H1 (cell line): ENCODE data around the gene SLC4A1AP. TPM values are rescaled to one million over a fixed set of nuclear protein-coding genes. Genes with fewer than 3 reads are reported as not detected.

Experiments used
- CTCF ChIA-PET: fragments of 300-600 bp; sonication (Branson Sonifier 250); formaldehyde crosslinking; loops from one replicate; lab custom pipeline; 2021; ENCODE audit not compliant: partially characterized antibody; lab: Charles Lee
- POLR2A ChIA-PET: fragments of 300-600 bp; sonication (Branson Sonifier 250); formaldehyde crosslinking; loops from one replicate; lab custom pipeline; 2021; ENCODE audit warnings: inconsistent platforms; ENCODE audit not compliant: partially characterized antibody; lab: Charles Lee
- DNase-seq, 2 experiments: peaks; one replicate each; pipeline versions ENCODE4 v3.0.0 to v3.0.0-alpha.2; 2010 to 2022; ENCODE audit warnings: low spot score in 2 of 2, low read depth in 1 of 2, mixed read lengths in 1 of 2
- FAIRE-seq: peaks from 2 replicates; lab custom pipeline; 2011; peaks lifted over from hg19 to GRCh38; lab: Jason Lieb, UNC
- H2AFZ ChIP-seq: 2 replicates; pipeline ENCODE4 v1.8.1; 2012; ENCODE audit warnings: low read length, inconsistent platforms
- H2AK5ac ChIP-seq: 2 replicates; pipeline ENCODE4 v1.6.1; 2013; ENCODE audit warnings: low read depth, low read length
- H2BK120ac ChIP-seq: replicated peaks from 2 replicates; pipeline ENCODE3; 2013; ENCODE audit warnings: low read depth, low read length, inconsistent platforms
- H2BK12ac ChIP-seq: 2 replicates; pipeline ENCODE4 v1.6.1; 2013; ENCODE audit warnings: low read depth, low read length
- H2BK15ac ChIP-seq: 2 replicates; pipeline ENCODE4 v1.6.1; 2013; ENCODE audit warnings: low read length
- H2BK20ac ChIP-seq: 2 replicates; pipeline ENCODE4 v1.6.1; 2013; ENCODE audit warnings: low read length
- H2BK5ac ChIP-seq: 2 replicates; pipeline ENCODE4 v1.6.1; 2013; ENCODE audit warnings: low read depth, low read length
- H3K14ac ChIP-seq: 2 replicates; pipeline ENCODE4 v1.6.1; 2013; ENCODE audit warnings: inconsistent platforms; ENCODE audit not compliant: insufficient read length
- H3K18ac ChIP-seq: 2 replicates; pipeline ENCODE4 v1.6.1; 2013; ENCODE audit warnings: low read length; ENCODE audit errors: extremely low read depth
- H3K23ac ChIP-seq: 2 replicates; pipeline ENCODE4 v1.6.1; 2013; ENCODE audit warnings: inconsistent platforms; ENCODE audit not compliant: insufficient read length
- H3K23me2 ChIP-seq: 2 replicates; pipeline ENCODE4 v1.6.1; 2013; ENCODE audit warnings: low read depth, low read length
- H3K27ac ChIP-seq: 2 replicates; pipeline ENCODE4 v1.6.1; 2011; ENCODE audit warnings: low read depth, low read length, inconsistent platforms
- H3K27me3 ChIP-seq, 4 experiments: replicated peaks in 1 of 4; 1 replicate in 1 of 4; 2 replicates in 3 of 4; pipeline versions ENCODE4 v1.6.1 to v1.8.1; 2011 to 2013; ENCODE audit warnings: low read length in 3 of 4, mild to moderate bottlenecking in 3 of 4, inconsistent platforms in 2 of 4, mixed read lengths in 2 of 4, moderate library complexity in 1 of 4; ENCODE audit not compliant: control insufficient read depth in 3 of 4, insufficient read depth in 3 of 4; ENCODE audit errors: extremely low read depth in 1 of 4
- H3K36me3 ChIP-seq, 4 experiments: 2 replicates each; pipeline versions ENCODE4 v1.6.1 to v1.8.1; 2011 to 2013; ENCODE audit warnings: mild to moderate bottlenecking in 4 of 4, low read length in 3 of 4, moderate library complexity in 2 of 4, control low read depth in 1 of 4, inconsistent platforms in 1 of 4; ENCODE audit not compliant: insufficient read depth in 4 of 4, control insufficient read depth in 2 of 4
- H3K4ac ChIP-seq: replicated peaks from 2 replicates; pipeline ENCODE3; 2013; ENCODE audit warnings: low read length, low read depth, mixed read lengths, inconsistent platforms; ENCODE audit not compliant: insufficient read length
- H3K4me1 ChIP-seq, 4 experiments: replicated peaks in 1 of 4; 1 replicate in 1 of 4; 2 replicates in 3 of 4; pipeline versions ENCODE4 v1.6.1 to v1.8.1; 2011 to 2013; ENCODE audit warnings: low read length in 3 of 4, inconsistent platforms in 2 of 4, mixed read lengths in 1 of 4; ENCODE audit not compliant: insufficient read depth in 4 of 4, control insufficient read depth in 3 of 4
- H3K4me2 ChIP-seq, 2 experiments: 2 replicates each; pipeline versions ENCODE4 v1.6.1 to v1.8.1; 2011 to 2013; ENCODE audit warnings: low read depth in 2 of 2, low read length in 2 of 2, control low read depth in 1 of 2, inconsistent platforms in 1 of 2, mild to moderate bottlenecking in 1 of 2; ENCODE audit not compliant: insufficient read depth in 1 of 2
- H3K4me3 ChIP-seq, 4 experiments: fragments of 200-600, 300-600 bp in 1 of 4; sonication (generic), shearing (Covaris generic), sonication (Bioruptor Twin) in 1 of 4; 2 replicates each; pipeline versions ENCODE4 v1.5.1 to v1.8.1; 2011 to 2016; ENCODE audit warnings: low read length in 4 of 4, low read depth in 3 of 4, control low read depth in 2 of 4, inconsistent platforms in 2 of 4, mild to moderate bottlenecking in 2 of 4, mixed read lengths in 1 of 4, moderate library complexity in 1 of 4; ENCODE audit not compliant: insufficient read depth in 2 of 4; ENCODE audit errors: extremely low read depth in 1 of 4
- H3K56ac ChIP-seq: replicated peaks from 2 replicates; pipeline ENCODE3; 2013; ENCODE audit warnings: low read depth, mild to moderate bottlenecking, mixed read lengths, low read length, inconsistent platforms; ENCODE audit not compliant: insufficient read length
- H3K79me1 ChIP-seq: 2 replicates; pipeline ENCODE4 v1.6.1; 2013; ENCODE audit warnings: low read depth, low read length, control low read depth
- H3K79me2 ChIP-seq, 2 experiments: 2 replicates each; pipeline versions ENCODE4 v1.6.1 to v1.8.1; 2012 to 2013; ENCODE audit warnings: low read length in 2 of 2, mild to moderate bottlenecking in 2 of 2, inconsistent platforms in 1 of 2; ENCODE audit not compliant: insufficient read depth in 2 of 2, control insufficient read depth in 1 of 2
- H3K9ac ChIP-seq, 4 experiments: replicated peaks in 1 of 4; 1 replicate in 1 of 4; 2 replicates in 3 of 4; pipeline versions ENCODE4 v1.6.1 to v1.8.1; 2011 to 2013; ENCODE audit warnings: low read depth in 3 of 4, low read length in 3 of 4, control low read depth in 2 of 4, mild to moderate bottlenecking in 2 of 4, moderate library complexity in 2 of 4, inconsistent platforms in 1 of 4; ENCODE audit errors: extremely low read depth in 1 of 4
- H3K9me3 ChIP-seq, 2 experiments: 2 replicates each; pipeline versions ENCODE4 v1.6.1 to v1.8.1; 2012 to 2013; ENCODE audit warnings: mild to moderate bottlenecking in 2 of 2, moderate library complexity in 2 of 2, control low read depth in 1 of 2, inconsistent platforms in 1 of 2, low read depth in 1 of 2, low read length in 1 of 2, mixed read lengths in 1 of 2; ENCODE audit not compliant: insufficient read depth in 2 of 2
- H4K20me1 ChIP-seq, 2 experiments: replicated peaks in 1 of 2; 2 replicates each; pipeline versions ENCODE3 to v1.8.1; 2011 to 2013; ENCODE audit warnings: inconsistent platforms in 2 of 2, low read length in 2 of 2, mild to moderate bottlenecking in 1 of 2; ENCODE audit not compliant: insufficient read depth in 2 of 2, control insufficient read depth in 1 of 2
- H4K5ac ChIP-seq: 2 replicates; pipeline ENCODE4 v1.6.1; 2013; ENCODE audit warnings: low read length, low read depth, mixed read lengths, inconsistent platforms; ENCODE audit not compliant: insufficient read length
- H4K8ac ChIP-seq: 2 replicates; pipeline ENCODE4 v1.8.0; 2013; ENCODE audit warnings: mild to moderate bottlenecking, moderate library complexity, low read length, inconsistent platforms; ENCODE audit not compliant: insufficient read depth; ENCODE audit errors: extremely low read depth
- H4K91ac ChIP-seq: replicated peaks from 2 replicates; pipeline ENCODE3; 2013; ENCODE audit warnings: low read length, mixed read lengths, inconsistent platforms; ENCODE audit not compliant: insufficient read length
- ASH2L ChIP-seq: fragments of 200-600, 300-600 bp; sonication (generic); IDR thresholded peaks from one replicate; pipeline ENCODE4 v1.7.1; 2017; ENCODE audit warnings: low read length
- BCL11A ChIP-seq, 2 experiments: IDR thresholded peaks; one replicate each; pipeline ENCODE4 v1.6.1; 2011; ENCODE audit warnings: low read depth in 2 of 2, low read length in 2 of 2, mild to moderate bottlenecking in 2 of 2
- CBX5 ChIP-seq: fragments of 300-800, 300-1000 bp; sonication (generic); IDR thresholded peaks from 2 replicates; pipeline ENCODE4 v1.7.1; 2016; ENCODE audit warnings: antibody characterized with exemption, low read length, low read depth
- CHD1 ChIP-seq: IDR thresholded peaks from 2 replicates; pipeline ENCODE4 v1.6.1; 2012; ENCODE audit warnings: low read depth, low read length, improper control_type of control experiment
- CTBP2 ChIP-seq: IDR thresholded peaks from 2 replicates; pipeline ENCODE4 v1.7.0; 2011; ENCODE audit warnings: borderline replicate concordance, mild to moderate bottlenecking, moderate library complexity, mixed read lengths, low read length; ENCODE audit not compliant: insufficient read depth, insufficient read length
- HDAC6 ChIP-seq: IDR thresholded peaks from one replicate; pipeline ENCODE4 v1.7.1; 2012; ENCODE audit warnings: low read depth, mild to moderate bottlenecking, inconsistent platforms, low read length, moderate library complexity
- KDM5A ChIP-seq: fragments of 200-600 bp; IDR thresholded peaks from 2 replicates; pipeline ENCODE4 v1.7.1; 2012; ENCODE audit warnings: mild to moderate bottlenecking, low read length, inconsistent platforms, mixed read lengths
- POU5F1 ChIP-seq: IDR thresholded peaks from 2 replicates; pipeline ENCODE4 v1.6.1; 2011; ENCODE audit warnings: low read depth, mild to moderate bottlenecking, low read length, moderate library complexity
- RAD21 ChIP-seq, 2 experiments: IDR thresholded peaks in 1 of 2; conservative IDR thresholded peaks in 1 of 2; 2 replicates each; pipeline ENCODE4 v1.6.1; 2011; ENCODE audit warnings: low read depth in 2 of 2, low read length in 2 of 2, improper control_type of control experiment in 1 of 2, inconsistent platforms in 1 of 2, mild to moderate bottlenecking in 1 of 2, moderate library complexity in 1 of 2
- RNF2 ChIP-seq: fragments of 200-900, 300-1000 bp; sonication (generic); IDR thresholded peaks from 2 replicates; pipeline ENCODE4 v1.7.1; 2016; ENCODE audit warnings: borderline replicate concordance, low read depth, mild to moderate bottlenecking, antibody characterized with exemption, low read length; ENCODE audit not compliant: poor library complexity, severe bottlenecking; ENCODE audit errors: missing control alignments
- RXRA ChIP-seq: IDR thresholded peaks from 2 replicates; pipeline ENCODE4 v1.6.1; 2011; ENCODE audit warnings: low read depth, mild to moderate bottlenecking, low read length, moderate library complexity; ENCODE audit not compliant: insufficient read depth
- SIX5 ChIP-seq: IDR thresholded peaks from 2 replicates; pipeline ENCODE4 v1.6.1; 2011; ENCODE audit warnings: mild to moderate bottlenecking, low read depth, low read length
- TCF12 ChIP-seq: IDR thresholded peaks from 2 replicates; pipeline ENCODE4 v1.6.1; 2011; ENCODE audit warnings: low read depth, mild to moderate bottlenecking, low read length
- ZNF274 ChIP-seq: IDR thresholded peaks from 2 replicates; pipeline ENCODE4 v1.7.0; 2012; ENCODE audit warnings: low read length, borderline replicate concordance; ENCODE audit errors: extremely low read depth
- WGBS, 2 experiments: shearing (Covaris generic) in 1 of 2; methylation state at CpG; one replicate each; pipeline versions ENCODE4 v1.1.6 to v1.1.7; 2013 to 2015; ENCODE audit warnings: low lambda C conversion rate in 2 of 2, mixed read lengths in 2 of 2, inconsistent platforms in 1 of 2, low coverage in 1 of 2, missing lambda C conversion rate in 1 of 2; ENCODE audit not compliant: insufficient replicate concordance in 2 of 2, insufficient coverage in 1 of 2, insufficient read length in 1 of 2; ENCODE audit errors: extremely low coverage in 1 of 2, missing lambda C conversion rate in 1 of 2; 5-methylcytosine and 5-hydroxymethylcytosine counted together
- polyA plus RNA-seq, 7 experiments: library from polyadenylated mRNA; depleted of rRNA in 3 of 7; stranded (reverse) in 5 of 7; unstranded in 2 of 7; fragments of >200 nt in 5 of 7; fragments of 200-250 nt in 2 of 7; gene quantifications; 1 replicate in 5 of 7; 2 replicates in 1 of 7; 4 replicates in 1 of 7; pipeline versions ENCODE4 v1.2.1 to v1.2.3, GENCODE V29; 2011 to 2013; ENCODE audit warnings: missing spikeins in 2 of 7, mixed read lengths in 2 of 7
- total RNA-seq: library from RNA; stranded (reverse); fragmentation: NEBNext Ultra II Directional; extraction: Animal tissue kit (Norgen Biotek cat#: 25700); gene quantifications from 2 replicates; pipeline ENCODE4 v1.2.1, GENCODE V29; 2021

SLC4A1AP gene
- total and polyA plus RNA-seq, 2 of the 8 experiments (the other 6 are each of a cell fraction or from before 2014, with no cell fraction given) = 8.1 to 18.4 TPM

GRCh38 chr2:27701676-27702075 lies 38.0 kb downstream of the SLC4A1AP start:
- no peak overlapping the region for H2AFZ ChIP-seq
- H3K56ac ChIP-seq = no peak overlapping the region
- H2BK12ac ChIP-seq = no peak overlapping the region
- no peak overlapping the region for H3K18ac ChIP-seq
- no peak overlapping the region for H4K5ac ChIP-seq
- FAIRE-seq (no peak), DNase-seq (no peak)
- H3K14ac ChIP-seq = no peak overlapping the region
- H3K9me3 ChIP-seq = no peaks in the 10 kb centered on the region
- H3K4ac ChIP-seq = no peak overlapping the region
- H3K79me2 ChIP-seq = no peaks in the 10 kb centered on the region
- H3K4me1 ChIP-seq = peaks cover 0 to 4% (median under 1%) of the 10 kb centered on the region in 4 experiments; a peak in 3 of 7 replicates
- 81% methylated on average over 5 of the region's 5 CpGs; no CpG with 5 or more reads in 1 of the 2 experiments for WGBS, 2 experiments
- no peak overlapping the region for H2AK5ac ChIP-seq
- H4K8ac ChIP-seq = no peak overlapping the region
- H2BK5ac ChIP-seq = no peak overlapping the region
- H3K23ac ChIP-seq = no peak overlapping the region
- no peak overlapping the region for H2BK15ac ChIP-seq
- H3K4me2 ChIP-seq = no peak overlapping the region
- no peaks in the 10 kb centered on the region for H3K23me2 ChIP-seq
- H2BK120ac ChIP-seq = no peak overlapping the region
- no peaks in the 10 kb centered on the region; a peak in 1 of 7 replicates for H3K27me3 ChIP-seq
- no peak overlapping the region for H2BK20ac ChIP-seq
- H4K20me1 ChIP-seq = no peaks in the 10 kb centered on the region
- ChIA-PET CTCF (interaction anchor here (0.7 to 4.7 kb wide), 4 partner anchors 12 to 103 kb away, joined by 3 to 32 read pairs (median 12); no protein-coding TSS in a partner anchor), POLR2A (interaction anchor here (1.3 kb wide), 1 partner anchor 21 kb away, joined by 3 read pairs; no protein-coding TSS in a partner anchor)
- no peak overlapping the region for H3K4me3 ChIP-seq
- 0 out of 7 replicates have a peak overlapping the region, but pooled peaks of 1 of the 4 experiments have one; percentile 12 for H3K9ac ChIP-seq
- H3K79me1 ChIP-seq = no peaks in the 10 kb centered on the region
- H4K91ac ChIP-seq = no peak overlapping the region
- H3K27ac ChIP-seq = no peak overlapping the region
- H3K36me3 ChIP-seq = no peaks in the 10 kb centered on the region
- TF ChIP-seq ZNF274 = no peak
- no peak for TF ChIP-seq RAD21 (IDR thresholded peaks at IDR 0.05 in 1 of 2, conservative IDR thresholded peaks at IDR 0.05 in 1 of 2; ENCODE audit: low read depth in 2 of 2, low read length in 2 of 2)
- TF ChIP-seq ASH2L = no peak
- TF ChIP-seq RNF2 = no peak
- TF ChIP-seq BCL11A (IDR thresholded peaks at IDR 0.05; ENCODE audit: low read depth in 2 of 2, low read length in 2 of 2) = no peak
- TF ChIP-seq HDAC6 = no peak
- TF ChIP-seq TCF12 = no peak
- no peak for TF ChIP-seq KDM5A
- no peak for TF ChIP-seq CHD1
- TF ChIP-seq SIX5 = no peak
- no peak for TF ChIP-seq CBX5
- TF ChIP-seq RXRA = no peak
- TF ChIP-seq POU5F1 = no peak
- TF ChIP-seq CTBP2 = no peak
